ENCODE results near the gene FBXL4.

GRCh38 chr6:98835149-98836024 lies 112.4 kb downstream of the FBXL4 start:
- TF ChIP-seq REST (IDR thresholded peaks at IDR 0.05; ENCODE audit: insufficient read depth in 1 of 2, low read depth in 2 of 2, low read length in 2 of 2) (no peak), POLR2AphosphoS5 (IDR thresholded peaks at IDR 0.05; ENCODE audit: low read depth, low read length) (no peak)

Data from PFSK-1 (cell line).